NB4 (cell line): ENCODE results near the gene OVAAL.

Source experiments
- CTCF ChIP-seq: IDR thresholded peaks from one replicate; pipeline ENCODE4 v1.5.1; 2012; ENCODE audit warnings: low read depth, low read length
- POLR2A ChIP-seq: IDR thresholded peaks from 2 replicates; pipeline ENCODE4 v1.6.1; 2011; ENCODE audit warnings: mild to moderate bottlenecking; ENCODE audit not compliant: insufficient read length; ENCODE audit errors: extremely low read depth

DNA sequence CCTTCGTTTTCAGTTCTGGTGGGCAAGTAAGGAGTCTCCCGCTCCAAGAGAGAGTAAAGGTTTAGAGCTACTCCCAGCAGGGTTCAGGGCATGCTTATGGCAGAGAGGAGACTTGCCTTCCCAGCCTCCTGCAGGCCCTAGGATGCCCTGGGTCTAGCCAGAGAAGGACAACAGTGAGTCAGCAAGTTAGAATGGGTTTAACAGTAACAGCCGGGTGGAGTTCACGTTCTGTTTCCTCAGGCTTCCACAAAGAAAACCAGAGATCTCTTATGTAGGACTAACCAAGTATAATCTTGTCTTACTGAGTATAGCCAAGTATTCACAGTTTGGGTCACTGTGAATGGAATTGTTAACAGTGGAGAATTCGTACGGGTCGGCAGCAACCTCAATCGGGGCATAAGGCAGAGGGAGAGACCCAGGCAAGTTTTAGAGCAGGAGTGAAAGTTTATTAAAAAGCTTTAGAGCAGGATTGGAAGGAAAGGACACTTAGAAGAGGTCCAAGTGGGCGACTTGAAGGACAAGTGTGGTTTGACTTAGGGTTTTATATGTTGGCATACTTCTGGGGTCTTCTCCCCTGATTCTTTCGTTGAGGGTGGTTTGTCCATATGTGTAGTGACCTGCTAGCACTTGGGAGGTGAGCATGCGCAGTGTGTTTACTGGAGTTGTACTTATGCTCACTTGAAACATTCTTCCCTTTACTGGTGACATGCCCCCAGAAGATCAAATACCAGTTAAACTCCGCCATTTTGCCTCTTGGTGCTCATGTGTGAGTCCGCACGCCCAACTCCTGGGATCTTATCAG is 4.5 kb downstream of the OVAAL start:
- TF ChIP-seq CTCF = no peak
- no peak for TF ChIP-seq POLR2A
